HG03159 (cell line): ENCODE measurements around the gene UROS.
A peak's percentile ranks its signal among the peaks of the same experiment; 100 is the strongest.

Experiments
- ATAC-seq: cut with Tn5 transposase; IDR thresholded peaks from one replicate; pipeline ENCODE4 v1.9.1; 2021; ENCODE audit warnings: mild to moderate bottlenecking, moderate library complexity; ENCODE audit not compliant: unreplicated experiment

UROS gene

GRCh38 chr10:125795128-125795527 is 27.9 kb downstream of the UROS start:
- no peak for ATAC-seq

GRCh38 chr10:125792342-125793300 is 30.4 kb downstream of the UROS start:
- ATAC-seq: no peak

- no peak for ATAC-seq
Measured at GRCh38 chr10:125788156-125789034, 34.7 kb downstream of the UROS start.

GRCh38 chr10:125785791-125786190 is 37.3 kb downstream of the UROS start:
- no peak for ATAC-seq

GRCh38 chr10:125783957-125784356 is 39.1 kb downstream of the UROS start:
- ATAC-seq: peak; percentile 84

- no peak for ATAC-seq
Measured at GRCh38 chr10:125783408-125783807, 39.6 kb downstream of the UROS start.

GRCh38 chr10:125782616-125783015 is 40.4 kb downstream of the UROS start:
- no peak for ATAC-seq

- ATAC-seq: no peak
Measured at GRCh38 chr10:125782054-125782453, 41.0 kb downstream of the UROS start.

GRCh38 chr10:125781374-125781773 is 41.7 kb downstream of the UROS start:
- ATAC-seq: no peak

- ATAC-seq: no peak
Measured at GRCh38 chr10:125779403-125780327, 43.4 kb downstream of the UROS start.

- ATAC-seq: no peak
Measured at GRCh38 chr10:125778556-125778955, 44.5 kb downstream of the UROS start.

GRCh38 chr10:125777806-125778205 is 45.3 kb downstream of the UROS start:
- ATAC-seq: no peak

- ATAC-seq: no peak
Measured at GRCh38 chr10:125775491-125776106, 47.5 kb downstream of the UROS start, which contains the start of gene MMP21. Gene MMP21 (minus strand): TSS chr10:125775821. CDS start chr10:125775821, 0 bp downstream.

- ATAC-seq: no peak
Measured at GRCh38 chr10:125774581-125775191, 48.4 kb downstream of the UROS start.

GRCh38 chr10:125773687-125774543 is 49.1 kb downstream of the UROS start:
- ATAC-seq: no peak

- no peak for ATAC-seq
Measured at GRCh38 chr10:125772864-125773180, 50.2 kb downstream of the UROS start.

- no peak for ATAC-seq
Measured at GRCh38 chr10:125772112-125772863, 50.8 kb downstream of the UROS start.

GRCh38 chr10:125770844-125771243 is 52.2 kb downstream of the UROS start:
- ATAC-seq: no peak
